GM23338 (cell line): ENCODE results near the gene NRP1. TPM values are rescaled to one million over a fixed set of nuclear protein-coding genes. Genes with fewer than 3 reads are reported as not detected.

Experiments
- ATAC-seq: fragments of 200-7000 bp; cut with Tn5 transposase; 3 replicates; pipeline ENCODE4 v1.9.1; 2020
- DNase-seq: peaks from one replicate; pipeline ENCODE4 v3.0.0-alpha.2; 2015; ENCODE audit warnings: low spot score
- H2AFZ ChIP-seq: fragments of 200-600 bp; sonication (generic); 2 replicates; pipeline ENCODE4 v1.8.0; 2016; ENCODE audit warnings: antibody characterized with exemption, mild to moderate bottlenecking, moderate library complexity
- H3F3A ChIP-seq: fragments of 200-600 bp; sonication (generic); replicated peaks from 2 replicates; pipeline ENCODE4 v1.8.0; 2017; ENCODE audit warnings: antibody characterized with exemption, mixed run types, low read depth
- H3K27ac ChIP-seq: fragments of 200-600 bp; sonication (generic); 2 replicates; pipeline ENCODE4 v1.6.1; 2016; ENCODE audit warnings: low read depth
- H3K27me3 ChIP-seq: fragments of 200-600 bp; sonication (generic); 2 replicates; pipeline ENCODE4 v1.8.0; 2016; ENCODE audit warnings: mild to moderate bottlenecking, mixed run types, moderate library complexity; ENCODE audit not compliant: insufficient read depth
- H3K36me3 ChIP-seq: fragments of 200-600 bp; sonication (generic); 2 replicates; pipeline ENCODE4 v1.8.0; 2016; ENCODE audit warnings: mild to moderate bottlenecking; ENCODE audit not compliant: insufficient read depth
- H3K4me1 ChIP-seq: fragments of 200-600 bp; sonication (generic); 2 replicates; pipeline ENCODE4 v1.8.0; 2016; ENCODE audit warnings: mild to moderate bottlenecking, moderate library complexity; ENCODE audit not compliant: insufficient read depth
- H3K4me2 ChIP-seq: fragments of 200-600 bp; sonication (generic); 2 replicates; pipeline ENCODE4 v1.7.1; 2017; ENCODE audit warnings: mixed run types
- H3K4me3 ChIP-seq: fragments of 200-600 bp; sonication (generic); 2 replicates; pipeline ENCODE4 v1.6.1; 2016; ENCODE audit warnings: mixed run types
- H3K79me2 ChIP-seq: fragments of 200-600 bp; sonication (generic); replicated peaks from 2 replicates; pipeline ENCODE4 v1.8.0; 2017; ENCODE audit warnings: mild to moderate bottlenecking; ENCODE audit not compliant: insufficient read depth
- H3K9me2 ChIP-seq: fragments of 200-600 bp; sonication (generic); 2 replicates; pipeline ENCODE4 v1.8.0; 2017; ENCODE audit not compliant: insufficient read depth
- H4K20me1 ChIP-seq: fragments of 200-600 bp; sonication (generic); replicated peaks from 2 replicates; pipeline ENCODE4 v1.8.0; 2017; ENCODE audit warnings: mild to moderate bottlenecking; ENCODE audit not compliant: insufficient read depth
- H3K27ac Mint-ChIP-seq: 2 replicates; pipeline ENCODE4 v1.8.0; 2020; ENCODE audit warnings: inconsistent platforms, mild to moderate bottlenecking, moderate library complexity, mixed read lengths
- H3K27me3 Mint-ChIP-seq: 3 replicates; pipeline ENCODE4 v1.8.0; 2022; ENCODE audit warnings: low read depth, mild to moderate bottlenecking, moderate library complexity, mixed read lengths, inconsistent platforms; ENCODE audit not compliant: insufficient read depth, poor library complexity
- H3K36me3 Mint-ChIP-seq: 3 replicates; pipeline ENCODE4 v1.8.0; 2021; ENCODE audit warnings: low read depth, mild to moderate bottlenecking, inconsistent platforms, moderate library complexity, mixed read lengths
- H3K4me1 Mint-ChIP-seq: 3 replicates; pipeline ENCODE4 v1.8.0; 2020; ENCODE audit warnings: mild to moderate bottlenecking, inconsistent platforms, mixed read lengths
- H3K4me3 Mint-ChIP-seq: 3 replicates; pipeline ENCODE4 v1.8.0; 2021; ENCODE audit warnings: moderate library complexity, mild to moderate bottlenecking, inconsistent platforms, mixed read lengths
- H3K9me3 Mint-ChIP-seq: 3 replicates; pipeline ENCODE4 v1.8.0; 2020; ENCODE audit warnings: moderate library complexity, mild to moderate bottlenecking, inconsistent platforms, mixed read lengths
- EZH2 ChIP-seq: fragments of 200-600 bp; sonication (generic); IDR thresholded peaks from one replicate; pipeline ENCODE4 v1.8.0; 2017; ENCODE audit warnings: antibody characterized with exemption, mild to moderate bottlenecking, low read depth; ENCODE audit not compliant: unreplicated experiment
- EZH2phosphoT487 ChIP-seq: fragments of 200-600 bp; sonication (generic); IDR thresholded peaks from one replicate; pipeline ENCODE4 v1.8.1; 2018; ENCODE audit warnings: antibody characterized with exemption; ENCODE audit not compliant: unreplicated experiment
- NANOG ChIP-seq: IDR thresholded peaks from 2 replicates; pipeline ENCODE4 v1.6.1; 2016; ENCODE audit warnings: antibody characterized with exemption, borderline replicate concordance
- ZNF114 ChIP-seq: fragments of 250-450 bp; sonication (Bioruptor Pico); IDR thresholded peaks from 2 replicates; pipeline ENCODE4 v1.5.0; 2020; ENCODE audit warnings: mild to moderate bottlenecking, moderate library complexity
- polyA plus RNA-seq: library from polyadenylated mRNA; unstranded; fragments of >200 nt; fragmentation: Nextera tagmentation; extraction: Ambion mirVana; gene quantifications from 2 replicates; pipeline ENCODE4 v1.2.1, GENCODE V29; 2016
- total RNA-seq: library from RNA; depleted of rRNA; stranded (reverse); fragments of >200 nt; shearing (Covaris generic); gene quantifications from 2 replicates; pipeline ENCODE4 v1.2.3, GENCODE V29; 2014
- TF ChIP-seq, protein P1 (sequence below): fragments of 250-450 bp; sonication (Bioruptor Pico); IDR thresholded peaks from 2 replicates; pipeline ENCODE4 v1.5.0; 2020; ENCODE audit warnings: mild to moderate bottlenecking, moderate library complexity
- TF ChIP-seq, protein P2 (sequence below), 2 experiments: fragments of 200-600 bp in 1 of 2; sonication (generic) in 1 of 2; conservative IDR thresholded peaks; 2 replicates each; pipeline versions ENCODE4 v1.5.1 to v1.6.1; 2016 to 2017; ENCODE audit warnings: antibody characterized with exemption in 2 of 2, low read depth in 2 of 2, mild to moderate bottlenecking in 2 of 2, moderate library complexity in 1 of 2

The NRP1 gene
- total and polyA plus RNA-seq, 2 experiments from 2014 or later, result 2.9 to 3.5 TPM

DNA sequence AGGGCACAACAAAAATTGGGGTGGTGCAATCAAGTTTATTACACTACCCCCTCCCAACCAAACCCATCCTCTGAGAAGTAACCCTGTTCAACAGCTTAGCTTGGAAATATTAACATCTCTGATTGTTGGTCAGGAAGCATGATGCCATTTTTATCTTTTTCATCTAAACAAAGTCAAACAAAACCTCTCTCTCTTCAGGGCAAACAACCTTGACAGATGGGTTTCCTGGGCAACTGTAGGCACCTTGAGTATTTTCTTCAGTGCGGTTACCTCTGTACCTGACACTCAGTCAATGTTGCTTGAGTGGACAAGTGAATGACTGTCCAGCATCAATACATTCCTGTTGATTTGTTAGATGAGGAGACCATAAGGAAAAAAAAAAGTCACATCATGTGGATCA, 183.6 kb downstream of the NRP1 start (continued):
- TF ChIP-seq, protein P1, sequence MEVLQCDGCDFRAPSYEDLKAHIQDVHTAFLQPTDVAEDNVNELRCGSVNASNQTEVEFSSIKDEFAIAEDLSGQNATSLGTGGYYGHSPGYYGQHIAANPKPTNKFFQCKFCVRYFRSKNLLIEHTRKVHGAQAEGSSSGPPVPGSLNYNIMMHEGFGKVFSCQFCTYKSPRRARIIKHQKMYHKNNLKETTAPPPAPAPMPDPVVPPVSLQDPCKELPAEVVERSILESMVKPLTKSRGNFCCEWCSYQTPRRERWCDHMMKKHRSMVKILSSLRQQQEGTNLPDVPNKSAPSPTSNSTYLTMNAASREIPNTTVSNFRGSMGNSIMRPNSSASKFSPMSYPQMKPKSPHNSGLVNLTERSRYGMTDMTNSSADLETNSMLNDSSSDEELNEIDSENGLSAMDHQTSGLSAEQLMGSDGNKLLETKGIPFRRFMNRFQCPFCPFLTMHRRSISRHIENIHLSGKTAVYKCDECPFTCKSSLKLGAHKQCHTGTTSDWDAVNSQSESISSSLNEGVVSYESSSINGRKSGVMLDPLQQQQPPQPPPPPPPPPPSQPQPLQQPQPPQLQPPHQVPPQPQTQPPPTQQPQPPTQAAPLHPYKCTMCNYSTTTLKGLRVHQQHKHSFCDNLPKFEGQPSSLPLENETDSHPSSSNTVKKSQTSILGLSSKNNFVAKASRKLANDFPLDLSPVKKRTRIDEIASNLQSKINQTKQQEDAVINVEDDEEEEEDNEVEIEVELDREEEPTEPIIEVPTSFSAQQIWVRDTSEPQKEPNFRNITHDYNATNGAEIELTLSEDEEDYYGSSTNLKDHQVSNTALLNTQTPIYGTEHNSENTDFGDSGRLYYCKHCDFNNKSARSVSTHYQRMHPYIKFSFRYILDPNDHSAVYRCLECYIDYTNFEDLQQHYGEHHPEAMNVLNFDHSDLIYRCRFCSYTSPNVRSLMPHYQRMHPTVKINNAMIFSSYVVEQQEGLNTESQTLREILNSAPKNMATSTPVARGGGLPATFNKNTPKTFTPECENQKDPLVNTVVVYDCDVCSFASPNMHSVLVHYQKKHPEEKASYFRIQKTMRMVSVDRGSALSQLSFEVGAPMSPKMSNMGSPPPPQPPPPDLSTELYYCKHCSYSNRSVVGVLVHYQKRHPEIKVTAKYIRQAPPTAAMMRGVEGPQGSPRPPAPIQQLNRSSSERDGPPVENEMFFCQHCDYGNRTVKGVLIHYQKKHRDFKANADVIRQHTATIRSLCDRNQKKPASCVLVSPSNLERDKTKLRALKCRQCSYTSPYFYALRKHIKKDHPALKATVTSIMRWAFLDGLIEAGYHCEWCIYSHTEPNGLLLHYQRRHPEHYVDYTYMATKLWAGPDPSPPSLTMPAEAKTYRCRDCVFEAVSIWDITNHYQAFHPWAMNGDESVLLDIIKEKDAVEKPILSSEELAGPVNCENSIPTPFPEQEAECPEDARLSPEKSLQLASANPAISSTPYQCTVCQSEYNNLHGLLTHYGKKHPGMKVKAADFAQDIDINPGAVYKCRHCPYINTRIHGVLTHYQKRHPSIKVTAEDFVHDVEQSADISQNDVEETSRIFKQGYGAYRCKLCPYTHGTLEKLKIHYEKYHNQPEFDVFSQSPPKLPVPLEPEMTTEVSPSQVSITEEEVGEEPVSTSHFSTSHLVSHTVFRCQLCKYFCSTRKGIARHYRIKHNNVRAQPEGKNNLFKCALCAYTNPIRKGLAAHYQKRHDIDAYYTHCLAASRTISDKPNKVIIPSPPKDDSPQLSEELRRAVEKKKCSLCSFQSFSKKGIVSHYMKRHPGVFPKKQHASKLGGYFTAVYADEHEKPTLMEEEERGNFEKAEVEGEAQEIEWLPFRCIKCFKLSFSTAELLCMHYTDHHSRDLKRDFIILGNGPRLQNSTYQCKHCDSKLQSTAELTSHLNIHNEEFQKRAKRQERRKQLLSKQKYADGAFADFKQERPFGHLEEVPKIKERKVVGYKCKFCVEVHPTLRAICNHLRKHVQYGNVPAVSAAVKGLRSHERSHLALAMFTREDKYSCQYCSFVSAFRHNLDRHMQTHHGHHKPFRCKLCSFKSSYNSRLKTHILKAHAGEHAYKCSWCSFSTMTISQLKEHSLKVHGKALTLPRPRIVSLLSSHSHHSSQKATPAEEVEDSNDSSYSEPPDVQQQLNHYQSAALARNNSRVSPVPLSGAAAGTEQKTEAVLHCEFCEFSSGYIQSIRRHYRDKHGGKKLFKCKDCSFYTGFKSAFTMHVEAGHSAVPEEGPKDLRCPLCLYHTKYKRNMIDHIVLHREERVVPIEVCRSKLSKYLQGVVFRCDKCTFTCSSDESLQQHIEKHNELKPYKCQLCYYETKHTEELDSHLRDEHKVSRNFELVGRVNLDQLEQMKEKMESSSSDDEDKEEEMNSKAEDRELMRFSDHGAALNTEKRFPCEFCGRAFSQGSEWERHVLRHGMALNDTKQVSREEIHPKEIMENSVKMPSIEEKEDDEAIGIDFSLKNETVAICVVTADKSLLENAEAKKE, result no peak
- TF ChIP-seq NANOG, result no peak
- TF ChIP-seq EZH2, result no peak

DNA sequence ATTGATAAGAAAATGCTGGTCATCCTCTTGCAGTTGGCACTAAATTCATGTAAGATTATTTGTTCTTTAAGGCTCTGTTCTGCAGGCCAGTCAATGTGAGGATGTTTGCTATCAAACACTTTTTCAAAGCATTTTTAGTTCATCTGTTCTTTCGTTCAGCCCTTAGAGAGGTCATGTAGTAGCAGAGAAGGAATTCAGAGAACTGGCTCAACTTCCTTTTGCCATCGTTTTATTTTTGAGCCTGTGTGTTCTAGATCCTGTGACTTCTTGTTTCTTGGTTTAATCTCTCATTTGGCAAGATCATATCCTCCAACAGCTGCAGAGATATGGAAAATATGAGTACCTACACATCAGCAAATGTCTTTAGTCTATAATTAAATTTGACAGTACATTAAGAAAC, 184.3 kb downstream of the NRP1 start:
- no peak overlapping the region for H3K4me3 ChIP-seq
- no peak overlapping the region for H3K27ac Mint-ChIP-seq
- no peaks in the 10 kb centered on the region for H3K4me1 ChIP-seq
- no peaks in the 10 kb centered on the region for H4K20me1 ChIP-seq
- H3K4me3 Mint-ChIP-seq, result no peak overlapping the region
- ATAC-seq (no peak), DNase-seq (no peak)
- H2AFZ ChIP-seq, result no peak overlapping the region
- no peak overlapping the region for H3K27ac ChIP-seq
- H3K36me3 Mint-ChIP-seq, result no peaks in the 10 kb centered on the region
- no peaks in the 10 kb centered on the region for H3F3A ChIP-seq
- no peak overlapping the region for H3K4me2 ChIP-seq
- H3K27me3 Mint-ChIP-seq, result no peaks in the 10 kb centered on the region
- H3K9me2 ChIP-seq, result peaks cover 10% of the 10 kb centered on the region; the same call in 1 of the 2 replicates
- no peaks in the 10 kb centered on the region for H3K79me2 ChIP-seq
- no peak for TF ChIP-seq ZNF114 (CRISPR knock-in tag)
- TF ChIP-seq EZH2, result no peak
- TF ChIP-seq EZH2phosphoT487, result no peak
- TF ChIP-seq, protein P1, result no peak
- TF ChIP-seq, protein P2, sequence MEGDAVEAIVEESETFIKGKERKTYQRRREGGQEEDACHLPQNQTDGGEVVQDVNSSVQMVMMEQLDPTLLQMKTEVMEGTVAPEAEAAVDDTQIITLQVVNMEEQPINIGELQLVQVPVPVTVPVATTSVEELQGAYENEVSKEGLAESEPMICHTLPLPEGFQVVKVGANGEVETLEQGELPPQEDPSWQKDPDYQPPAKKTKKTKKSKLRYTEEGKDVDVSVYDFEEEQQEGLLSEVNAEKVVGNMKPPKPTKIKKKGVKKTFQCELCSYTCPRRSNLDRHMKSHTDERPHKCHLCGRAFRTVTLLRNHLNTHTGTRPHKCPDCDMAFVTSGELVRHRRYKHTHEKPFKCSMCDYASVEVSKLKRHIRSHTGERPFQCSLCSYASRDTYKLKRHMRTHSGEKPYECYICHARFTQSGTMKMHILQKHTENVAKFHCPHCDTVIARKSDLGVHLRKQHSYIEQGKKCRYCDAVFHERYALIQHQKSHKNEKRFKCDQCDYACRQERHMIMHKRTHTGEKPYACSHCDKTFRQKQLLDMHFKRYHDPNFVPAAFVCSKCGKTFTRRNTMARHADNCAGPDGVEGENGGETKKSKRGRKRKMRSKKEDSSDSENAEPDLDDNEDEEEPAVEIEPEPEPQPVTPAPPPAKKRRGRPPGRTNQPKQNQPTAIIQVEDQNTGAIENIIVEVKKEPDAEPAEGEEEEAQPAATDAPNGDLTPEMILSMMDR (conservative IDR thresholded peaks at IDR 0.05; ENCODE audit: low read depth in 2 of 2), result no peak
- no peaks in the 10 kb centered on the region for H3K4me1 Mint-ChIP-seq
- peaks cover 2% of the 10 kb centered on the region; the same call in 1 of the 3 replicates for H3K9me3 Mint-ChIP-seq
- no peaks in the 10 kb centered on the region for H3K27me3 ChIP-seq
- H3K36me3 ChIP-seq, result no peaks in the 10 kb centered on the region
